Measurements from ENCODE around the gene BTRC. TPM values are rescaled to one million over a fixed set of nuclear protein-coding genes. Genes with fewer than 3 reads are reported as not detected.

Gene BTRC
- total and polyA plus RNA-seq, 8 donors = 3.5 to 14.5 (median 4.7) TPM

DNA sequence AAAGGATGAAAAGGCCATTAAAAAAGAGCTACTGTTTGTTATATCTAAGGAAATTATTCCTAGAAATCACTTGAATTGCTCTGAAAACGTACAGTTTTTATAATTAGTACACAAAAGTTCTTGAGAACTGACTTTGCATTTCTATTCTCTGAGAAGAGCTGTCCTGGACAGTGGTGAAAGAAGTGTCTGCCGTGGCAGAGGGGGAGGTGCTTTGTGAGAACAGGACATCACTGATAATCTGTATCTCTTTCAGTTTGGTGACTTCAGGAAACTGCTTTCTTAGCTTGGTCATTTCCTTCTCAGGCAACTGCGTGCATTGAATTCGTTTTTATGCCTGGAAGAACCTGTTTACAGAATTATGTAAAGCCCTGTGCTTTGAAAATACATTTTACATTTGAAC is 182.0 kb downstream of the BTRC start:
- no peak for TF ChIP-seq EP300 (IDR thresholded peaks at IDR 0.05)
- no peak for TF ChIP-seq POLR2AphosphoS5 (IDR thresholded peaks at IDR 0.05)
- TF ChIP-seq CTCF (IDR thresholded peaks at IDR 0.05) = no peak
- TF ChIP-seq POLR2A (IDR thresholded peaks at IDR 0.05) = no peak
- H3K4me1 ChIP-seq = no peaks in the 10 kb centered on the region
- peaks cover 12 to 68% (median 57%) of the 10 kb centered on the region in 4 donors for H3K36me3 ChIP-seq
- no peak for DNase-seq
- no peaks in the 10 kb centered on the region for H3K9me3 ChIP-seq
- 66 to 83% (median 76%) methylated on average over 4 of the region's 4 CpGs for WGBS, 5 donors
- no peak overlapping the region for H3K27ac ChIP-seq
- no peak overlapping the region for H3K4me3 ChIP-seq
- H3K27me3 ChIP-seq = no peaks in the 10 kb centered on the region
- intact Hi-C loops (cut with DNase I; ENCODE audit: low total_unique reads) = no loop called here

DNA sequence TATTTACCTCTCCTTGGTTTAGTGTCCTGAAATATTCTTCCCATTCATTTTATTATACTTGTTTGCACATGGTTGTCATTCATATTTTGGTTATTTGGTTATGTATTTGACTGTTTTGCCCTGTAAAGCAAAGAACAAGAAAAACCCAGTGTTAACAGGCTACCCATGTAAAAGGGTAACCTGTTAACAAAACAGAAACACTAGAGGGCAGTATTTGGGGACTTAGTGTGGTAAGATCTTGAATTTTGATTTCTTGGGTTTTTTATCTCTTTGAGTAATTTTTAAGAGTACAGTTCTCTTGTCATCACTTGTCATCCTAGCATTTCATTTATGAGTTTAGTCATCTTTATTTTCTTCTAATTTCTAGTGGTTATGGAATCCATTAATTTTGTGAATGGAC is 182.8 kb downstream of the BTRC start:
- no peak overlapping the region for H3K4me3 ChIP-seq
- no peak for DNase-seq

GRCh38 chr10:101538446-101538845 is 184.5 kb downstream of the BTRC start:
- 88 to 97% (median 95%) methylated on average over 2 of the region's 2 CpGs for WGBS, 5 donors
- intact Hi-C loops (cut with DNase I; ENCODE audit: low total_unique reads) = no loop called here
- Histone ChIP-seq H3K36me3 (peaks cover 8 to 51% (median 47%) of the 10 kb centered on the region in 4 donors), H3K4me1 (no peaks in the 10 kb centered on the region), H3K4me3 (no peak overlapping the region), H3K27ac (no peak overlapping the region), H3K9me3 (no peaks in the 10 kb centered on the region), H3K27me3 (no peaks in the 10 kb centered on the region)
- no peak for DNase-seq
- TF ChIP-seq POLR2A (IDR thresholded peaks at IDR 0.05) (no peak), EP300 (IDR thresholded peaks at IDR 0.05) (no peak), POLR2AphosphoS5 (IDR thresholded peaks at IDR 0.05) (no peak), CTCF (IDR thresholded peaks at IDR 0.05) (no peak)

More for the DNA sequence above, 182.8 kb downstream of the BTRC start:
- TF ChIP-seq CTCF (IDR thresholded peaks at IDR 0.05) (peak in 2 of 7 experiments; percentile 25 to 31), POLR2A (IDR thresholded peaks at IDR 0.05) (no peak)
- H3K27ac ChIP-seq = no peak overlapping the region
- no peaks in the 10 kb centered on the region for H3K27me3 ChIP-seq
- no peaks in the 10 kb centered on the region for H3K4me1 ChIP-seq
- H3K36me3 ChIP-seq = peaks cover 12 to 60% (median 57%) of the 10 kb centered on the region in 4 donors
- no peaks in the 10 kb centered on the region for H3K9me3 ChIP-seq
- intact Hi-C loops (cut with DNase I; ENCODE audit: low total_unique reads) = no loop called here

DNA sequence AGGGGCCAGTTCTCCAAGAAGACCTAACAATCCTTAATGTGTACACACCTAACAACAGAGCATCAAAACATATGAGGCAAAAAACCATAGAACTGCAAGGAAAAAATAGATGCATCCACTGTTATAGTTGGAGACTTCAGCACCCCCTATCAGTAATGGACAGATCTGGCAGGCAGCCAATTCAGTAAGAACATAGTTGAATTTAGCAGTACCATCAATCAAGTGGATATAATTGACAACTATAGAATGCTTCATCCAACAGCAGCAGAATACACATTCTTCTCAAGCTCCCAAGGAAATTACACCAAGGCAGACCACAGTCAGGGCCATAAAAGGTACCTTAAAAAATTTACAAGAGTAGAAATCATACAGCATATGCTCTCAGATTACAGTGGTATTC is 191.9 kb downstream of the BTRC start:
- H3K36me3 ChIP-seq = peaks cover 0 to 16% (median 9%) of the 10 kb centered on the region in 4 donors
- DNase-seq = no peak
- no peak overlapping the region for H3K4me3 ChIP-seq
- TF ChIP-seq EP300 (IDR thresholded peaks at IDR 0.05) = no peak
- no peak for TF ChIP-seq POLR2AphosphoS5 (IDR thresholded peaks at IDR 0.05)
- TF ChIP-seq POLR2A (IDR thresholded peaks at IDR 0.05) = no peak
- no peak for TF ChIP-seq CTCF (IDR thresholded peaks at IDR 0.05)
- H3K27me3 ChIP-seq = no peaks in the 10 kb centered on the region
- no peak overlapping the region for H3K27ac ChIP-seq
- intact Hi-C loops (cut with DNase I; ENCODE audit: low total_unique reads) = no loop called here
- H3K4me1 ChIP-seq = peaks cover 0 to 13% (median 6%) of the 10 kb centered on the region in 4 donors
- H3K9me3 ChIP-seq = no peaks in the 10 kb centered on the region

Data from stomach (tissue), 9 donors.